ENCODE measurements around the gene PCTP.
A peak's percentile ranks its signal among the peaks of the same experiment; 100 is the strongest.

The PCTP gene

GRCh38 chr17:55727920-55728319 lies 22.9 kb upstream of the PCTP start:
- DNase-seq: no peak

GRCh38 chr17:55728361-55728760 lies 22.5 kb upstream of the PCTP start:
- DNase-seq: no peak

- DNase-seq: no peak
Observed at GRCh38 chr17:55728833-55729232, 22.0 kb upstream of the PCTP start.

- DNase-seq: no peak
Observed at GRCh38 chr17:55729484-55729883, 21.4 kb upstream of the PCTP start.

- no peak for DNase-seq
Observed at GRCh38 chr17:55730380-55730779, 20.5 kb upstream of the PCTP start.

- DNase-seq: no peak
Observed at GRCh38 chr17:55730808-55731207, 20.0 kb upstream of the PCTP start.

GRCh38 chr17:55731586-55732250 lies 19.1 kb upstream of the PCTP start:
- DNase-seq: no peak

GRCh38 chr17:55734128-55734781 lies 16.6 kb upstream of the PCTP start:
- peak; percentile 80 for DNase-seq

GRCh38 chr17:55735731-55736405 lies 15.0 kb upstream of the PCTP start:
- peak; percentile 68 for DNase-seq

- DNase-seq: no peak
Observed at GRCh38 chr17:55737976-55738501, 12.8 kb upstream of the PCTP start.

- DNase-seq: no peak
Observed at GRCh38 chr17:55740511-55741355, 10.1 kb upstream of the PCTP start.

- DNase-seq: no peak
Observed at GRCh38 chr17:55741356-55741700, 9.5 kb upstream of the PCTP start.

- DNase-seq: no peak
Observed at GRCh38 chr17:55742272-55743102, 8.4 kb upstream of the PCTP start.

GRCh38 chr17:55743103-55743679 lies 7.7 kb upstream of the PCTP start:
- no peak for DNase-seq

- no peak for DNase-seq
Observed at GRCh38 chr17:55745258-55745657, 5.6 kb upstream of the PCTP start.

GRCh38 chr17:55746466-55746865 lies 4.4 kb upstream of the PCTP start:
- DNase-seq: no peak

GRCh38 chr17:55747209-55747608 lies 3.6 kb upstream of the PCTP start:
- DNase-seq: no peak

GRCh38 chr17:55748841-55749240 lies 2.0 kb upstream of the PCTP start:
- DNase-seq: no peak

GRCh38 chr17:55749985-55750384 lies 866 bp upstream of the PCTP start:
- no peak for DNase-seq

GRCh38 chr17:55751720-55752250 lies 934 bp downstream of the PCTP start:
- no peak for DNase-seq

- no peak for DNase-seq
Observed at GRCh38 chr17:55756689-55757088, 5.8 kb downstream of the PCTP start.

- DNase-seq: no peak
Observed at GRCh38 chr17:55757659-55758058, 6.8 kb downstream of the PCTP start.

All from activated CD4-positive, alpha-beta T cell treated with anti-CD3 and anti-CD28 coated beads, Interleukin-2, amount 50 U/mL, for 16 hours (primary cell).